H1 (cell line): Measurements from ENCODE around the gene GABRR3.

Experiments
- CTCF ChIP-seq, 3 experiments: IDR thresholded peaks; 1 replicate in 2 of 3; 2 replicates in 1 of 3; pipeline versions ENCODE4 v1.5.1 to v1.6.1; 2011; ENCODE audit warnings: low read length in 3 of 3, mild to moderate bottlenecking in 3 of 3, inconsistent platforms in 2 of 3, low read depth in 1 of 3, moderate library complexity in 1 of 3; ENCODE audit not compliant: insufficient read depth in 1 of 3; ENCODE audit errors: control extremely low read depth in 1 of 3
- EP300 ChIP-seq, 2 experiments: IDR thresholded peaks; 1 replicate in 1 of 2; 2 replicates in 1 of 2; pipeline ENCODE4 v1.6.1; 2011 to 2012; ENCODE audit warnings: low read depth in 2 of 2, low read length in 2 of 2, mild to moderate bottlenecking in 2 of 2, borderline replicate concordance in 1 of 2, inconsistent platforms in 1 of 2, moderate library complexity in 1 of 2
- PHF8 ChIP-seq: fragments of 200-600 bp; sonication (generic); conservative IDR thresholded peaks from 2 replicates; pipeline ENCODE4 v1.7.1; 2012; ENCODE audit warnings: low read depth, mild to moderate bottlenecking, inconsistent platforms, low read length, moderate library complexity
- POLR2AphosphoS5 ChIP-seq: IDR thresholded peaks from 2 replicates; pipeline ENCODE4 v1.6.1; 2011; ENCODE audit warnings: low read depth, low read length
- RBBP5 ChIP-seq: IDR thresholded peaks from 2 replicates; pipeline ENCODE4 v1.7.1; 2012; ENCODE audit warnings: low read depth, mild to moderate bottlenecking, inconsistent platforms, low read length, moderate library complexity, borderline replicate concordance
- SIX5 ChIP-seq: IDR thresholded peaks from 2 replicates; pipeline ENCODE4 v1.6.1; 2011; ENCODE audit warnings: mild to moderate bottlenecking, low read depth, low read length
- TBP ChIP-seq: IDR thresholded peaks from 2 replicates; pipeline ENCODE4 v1.6.1; 2011; ENCODE audit warnings: low read depth, low read length, improper control_type of control experiment
- TCF12 ChIP-seq: IDR thresholded peaks from 2 replicates; pipeline ENCODE4 v1.6.1; 2011; ENCODE audit warnings: low read depth, mild to moderate bottlenecking, low read length
- ZNF274 ChIP-seq: IDR thresholded peaks from 2 replicates; pipeline ENCODE4 v1.7.0; 2012; ENCODE audit warnings: low read length, borderline replicate concordance; ENCODE audit errors: extremely low read depth

GRCh38 chr3:98012979-98013378 lies 22.1 kb downstream of the GABRR3 start:
- TF ChIP-seq POLR2AphosphoS5 = no peak
- no peak for TF ChIP-seq PHF8
- TF ChIP-seq CTCF (IDR thresholded peaks at IDR 0.05; ENCODE audit: control extremely low read depth in 1 of 3, insufficient read depth in 1 of 3, low read depth in 1 of 3, low read length in 3 of 3) = no peak
- TF ChIP-seq SIX5 = no peak
- TF ChIP-seq RBBP5 = no peak
- TF ChIP-seq TBP = no peak
- no peak for TF ChIP-seq EP300 (IDR thresholded peaks at IDR 0.05; ENCODE audit: borderline replicate concordance in 1 of 2, low read depth in 2 of 2, low read length in 2 of 2)
- no peak for TF ChIP-seq TCF12
- TF ChIP-seq ZNF274 = no peak
